Thyroid gland (tissue), 4 donors: Measurements from ENCODE around the gene MORN1.

Experiments used
- POLR2A ChIP-seq, 2 donors: fragments of 450-650 bp; IDR thresholded peaks; one replicate each; pipeline ENCODE4 v1.6.1; 2017; ENCODE audit warnings: antibody characterized with exemption in 2 of 2, mild to moderate bottlenecking in 2 of 2, moderate library complexity in 1 of 2
- TF ChIP-seq, protein P1 (sequence below), 6 experiments: fragments of 200-600 bp in 3 of 6; fragments of 450-650 bp in 3 of 6; sonication (generic) in 3 of 6; IDR thresholded peaks; one replicate each; pipeline ENCODE4 v1.5.1; 2016 to 2019; ENCODE audit warnings: antibody characterized with exemption in 6 of 6, mild to moderate bottlenecking in 2 of 6, inconsistent platforms in 1 of 6, moderate library complexity in 1 of 6

DNA sequence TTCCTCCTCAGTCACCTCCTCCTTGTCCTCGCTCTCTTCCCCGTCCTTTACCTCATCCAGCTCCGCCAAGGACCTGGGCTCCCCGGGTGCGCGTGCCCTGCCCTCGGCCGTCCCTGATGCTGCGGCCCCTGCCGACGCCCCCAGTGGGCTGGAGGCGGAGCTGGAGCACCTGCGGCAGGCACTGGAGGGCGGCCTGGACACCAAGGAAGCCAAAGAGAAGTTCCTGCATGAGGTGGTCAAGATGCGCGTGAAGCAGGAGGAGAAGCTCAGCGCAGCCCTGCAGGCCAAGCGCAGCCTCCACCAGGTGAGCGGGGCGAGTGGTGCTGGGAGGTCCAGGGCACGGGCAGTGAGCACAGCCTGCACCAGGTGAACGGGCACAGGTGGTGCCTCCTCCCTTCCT, 87.1 kb downstream of the MORN1 start:
- no peak for TF ChIP-seq POLR2A (IDR thresholded peaks at IDR 0.05)
- TF ChIP-seq, protein P1, sequence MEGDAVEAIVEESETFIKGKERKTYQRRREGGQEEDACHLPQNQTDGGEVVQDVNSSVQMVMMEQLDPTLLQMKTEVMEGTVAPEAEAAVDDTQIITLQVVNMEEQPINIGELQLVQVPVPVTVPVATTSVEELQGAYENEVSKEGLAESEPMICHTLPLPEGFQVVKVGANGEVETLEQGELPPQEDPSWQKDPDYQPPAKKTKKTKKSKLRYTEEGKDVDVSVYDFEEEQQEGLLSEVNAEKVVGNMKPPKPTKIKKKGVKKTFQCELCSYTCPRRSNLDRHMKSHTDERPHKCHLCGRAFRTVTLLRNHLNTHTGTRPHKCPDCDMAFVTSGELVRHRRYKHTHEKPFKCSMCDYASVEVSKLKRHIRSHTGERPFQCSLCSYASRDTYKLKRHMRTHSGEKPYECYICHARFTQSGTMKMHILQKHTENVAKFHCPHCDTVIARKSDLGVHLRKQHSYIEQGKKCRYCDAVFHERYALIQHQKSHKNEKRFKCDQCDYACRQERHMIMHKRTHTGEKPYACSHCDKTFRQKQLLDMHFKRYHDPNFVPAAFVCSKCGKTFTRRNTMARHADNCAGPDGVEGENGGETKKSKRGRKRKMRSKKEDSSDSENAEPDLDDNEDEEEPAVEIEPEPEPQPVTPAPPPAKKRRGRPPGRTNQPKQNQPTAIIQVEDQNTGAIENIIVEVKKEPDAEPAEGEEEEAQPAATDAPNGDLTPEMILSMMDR (IDR thresholded peaks at IDR 0.05), result no peak
